Keratinocyte (primary cell): ENCODE results near the gene RPS16. TPM values are rescaled to one million over a fixed set of nuclear protein-coding genes. Genes with fewer than 3 reads are reported as not detected.

Experiments
- DNase-seq: peaks from one replicate; pipeline ENCODE4 v3.0.0-alpha.2; 2011; ENCODE audit warnings: low read depth, missing footprints, low spot score
- FAIRE-seq: peaks from 2 replicates; lab custom pipeline; 2011; peaks lifted over from hg19 to GRCh38; lab: Jason Lieb, UNC
- H2AFZ ChIP-seq: 2 replicates; pipeline ENCODE4 v1.6.0; 2012; ENCODE audit warnings: low read length, control low read depth, inconsistent platforms; ENCODE audit not compliant: control insufficient read depth
- H3K27ac ChIP-seq: 2 replicates; pipeline ENCODE4 v1.5.1; 2011; ENCODE audit warnings: low read length; ENCODE audit not compliant: control insufficient read depth, insufficient read depth
- H3K27me3 ChIP-seq: 3 replicates; pipeline ENCODE4 v1.6.0; 2011; ENCODE audit warnings: low read length; ENCODE audit not compliant: control insufficient read depth, insufficient read depth; ENCODE audit errors: extremely low read depth
- H3K36me3 ChIP-seq, 2 experiments: 2 replicates in 1 of 2; 3 replicates in 1 of 2; pipeline ENCODE4 v1.5.1; 2011; ENCODE audit warnings: low read length in 2 of 2, mild to moderate bottlenecking in 1 of 2; ENCODE audit not compliant: control insufficient read depth in 2 of 2, insufficient read depth in 2 of 2; ENCODE audit errors: extremely low read depth in 1 of 2
- H3K4me1 ChIP-seq: 3 replicates; pipeline ENCODE4 v1.5.1; 2011; ENCODE audit warnings: low read length; ENCODE audit not compliant: control insufficient read depth, insufficient read depth; ENCODE audit errors: extremely low read depth
- H3K4me2 ChIP-seq: 3 replicates; pipeline ENCODE4 v1.6.0; 2011; ENCODE audit warnings: low read depth, low read length; ENCODE audit not compliant: control insufficient read depth, insufficient read depth; ENCODE audit errors: extremely low read depth
- H3K4me3 ChIP-seq, 3 experiments: fragments of 200-600 bp in 1 of 3; sonication (generic) in 1 of 3; 2 replicates in 2 of 3; 3 replicates in 1 of 3; pipeline ENCODE4 v1.5.1; 2011 to 2016; ENCODE audit warnings: low read length in 3 of 3, mild to moderate bottlenecking in 3 of 3, control low read depth in 2 of 3, inconsistent platforms in 1 of 3, low read depth in 1 of 3, mixed read lengths in 1 of 3, mixed run types in 1 of 3, moderate library complexity in 1 of 3; ENCODE audit not compliant: control insufficient read depth in 2 of 3, insufficient read depth in 2 of 3; ENCODE audit errors: extremely low read depth in 1 of 3
- H3K79me2 ChIP-seq: 2 replicates; pipeline ENCODE4 v1.6.0; 2012; ENCODE audit warnings: low read length; ENCODE audit not compliant: control insufficient read depth, insufficient read depth
- H3K9ac ChIP-seq: 3 replicates; pipeline ENCODE4 v1.6.0; 2011; ENCODE audit warnings: low read length; ENCODE audit not compliant: control insufficient read depth, insufficient read depth; ENCODE audit errors: extremely low read depth
- H3K9me1 ChIP-seq: 3 replicates; pipeline ENCODE4 v1.6.0; 2011; ENCODE audit warnings: low read length; ENCODE audit not compliant: control insufficient read depth, insufficient read depth; ENCODE audit errors: extremely low read depth
- H3K9me3 ChIP-seq: 2 replicates; pipeline ENCODE4 v1.5.1; 2012; ENCODE audit warnings: low read depth, low read length; ENCODE audit not compliant: control insufficient read depth
- H4K20me1 ChIP-seq: 3 replicates; pipeline ENCODE4 v1.6.0; 2011; ENCODE audit warnings: low read length; ENCODE audit not compliant: control insufficient read depth, insufficient read depth; ENCODE audit errors: extremely low read depth
- CTCF ChIP-seq, 3 experiments: IDR thresholded peaks in 1 of 3; conservative IDR thresholded peaks in 1 of 3; optimal IDR thresholded peaks in 1 of 3; 2 replicates in 2 of 3; 3 replicates in 1 of 3; pipeline versions ENCODE3 to v1.5.1; 2011; ENCODE audit warnings: low read length in 3 of 3, mild to moderate bottlenecking in 3 of 3, moderate library complexity in 2 of 3, control low read depth in 1 of 3, inconsistent platforms in 1 of 3; ENCODE audit not compliant: insufficient read depth in 2 of 3; ENCODE audit errors: extremely low read depth in 1 of 3
- EZH2 ChIP-seq: IDR thresholded peaks from one replicate; pipeline ENCODE4 v1.6.1; 2012; ENCODE audit warnings: inconsistent platforms, mild to moderate bottlenecking, low read length, moderate library complexity
- dilution Hi-C: fragments of 300-500 bp; cut with MboI; formaldehyde crosslinking; loops from one replicate; pipeline ENCODE4 v1.7.0; 2020; ENCODE audit warnings: low sequenced_read_pairs; ENCODE audit not compliant: extremely low pct_ligation_motif_present
- polyA plus RNA-seq, 5 experiments: library from polyadenylated mRNA; depleted of rRNA in 3 of 5; stranded (reverse) in 3 of 5; stranded (forward) in 1 of 5; unstranded in 1 of 5; fragments of >200 nt; gene quantifications; 1 replicate in 1 of 5; 2 replicates in 3 of 5; 3 replicates in 1 of 5; pipeline versions ENCODE4 v1.2.1 to v1.2.3, GENCODE V29; 2011 to 2012; ENCODE audit warnings: missing spikeins in 2 of 5, low read depth in 1 of 5, low replicate concordance in 1 of 5

Gene RPS16
- polyA plus RNA-seq, 1 donor (not counting 4 experiments of a cell fraction or from before 2014, with no cell fraction given), result 1,323 TPM

GRCh38 chr19:39417463-39418181 lies 18.1 kb downstream of the RPS16 start:
- Histone ChIP-seq H3K4me1 (peaks cover 5% of the 10 kb centered on the region), H3K4me3 (no peak overlapping the region), H3K9me1 (no peaks in the 10 kb centered on the region), H2AFZ (no peak overlapping the region), H3K4me2 (no peak overlapping the region), H3K27ac (no peak overlapping the region), H3K9me3 (no peaks in the 10 kb centered on the region), H3K9ac (no peak overlapping the region), H3K79me2 (peaks cover 1% of the 10 kb centered on the region), H4K20me1 (no peaks in the 10 kb centered on the region), H3K27me3 (no peaks in the 10 kb centered on the region), H3K36me3 (peaks cover 7 to 14% of the 10 kb centered on the region in 2 experiments)
- FAIRE-seq (no peak), DNase-seq (no peak)
- dilution Hi-C loops, result no loop called here
- no peak for TF ChIP-seq EZH2
- no peak for TF ChIP-seq CTCF (optimal IDR thresholded peaks at IDR 0.05 in 1 of 3, IDR thresholded peaks at IDR 0.05 in 1 of 3, conservative IDR thresholded peaks at IDR 0.05 in 1 of 3; ENCODE audit: extremely low read depth in 1 of 3, insufficient read depth in 2 of 3, low read length in 3 of 3)

GRCh38 chr19:39416152-39417120 lies 19.3 kb downstream of the RPS16 start:
- H3K4me1 ChIP-seq, result peaks cover 9% of the 10 kb centered on the region
- H3K36me3 ChIP-seq, result peaks cover 5 to 14% of the 10 kb centered on the region in 2 experiments
- no peak for TF ChIP-seq EZH2
- TF ChIP-seq CTCF (optimal IDR thresholded peaks at IDR 0.05 in 1 of 3, IDR thresholded peaks at IDR 0.05 in 1 of 3, conservative IDR thresholded peaks at IDR 0.05 in 1 of 3; ENCODE audit: extremely low read depth in 1 of 3, insufficient read depth in 2 of 3, low read length in 3 of 3), result no peak
- no peaks in the 10 kb centered on the region for H3K9me1 ChIP-seq
- dilution Hi-C loops, result no loop called here
- no peak overlapping the region for H2AFZ ChIP-seq
- H3K79me2 ChIP-seq, result peaks cover 1% of the 10 kb centered on the region
- no peak for FAIRE-seq
- no peaks in the 10 kb centered on the region for H4K20me1 ChIP-seq
- DNase-seq, result no peak
- H3K9ac ChIP-seq, result no peak overlapping the region
- no peak overlapping the region for H3K4me3 ChIP-seq
- H3K27me3 ChIP-seq, result no peaks in the 10 kb centered on the region
- no peaks in the 10 kb centered on the region for H3K9me3 ChIP-seq
- no peak overlapping the region for H3K4me2 ChIP-seq
- H3K27ac ChIP-seq, result no peak overlapping the region
